ENCODE measurements around the gene TOMM70.
"Not testable (repeated sequence)": the region's sequence is repeated elsewhere in the genome, so short reads cannot be mapped to it uniquely, and the experiment has no call there.

TOMM70 gene

DNA sequence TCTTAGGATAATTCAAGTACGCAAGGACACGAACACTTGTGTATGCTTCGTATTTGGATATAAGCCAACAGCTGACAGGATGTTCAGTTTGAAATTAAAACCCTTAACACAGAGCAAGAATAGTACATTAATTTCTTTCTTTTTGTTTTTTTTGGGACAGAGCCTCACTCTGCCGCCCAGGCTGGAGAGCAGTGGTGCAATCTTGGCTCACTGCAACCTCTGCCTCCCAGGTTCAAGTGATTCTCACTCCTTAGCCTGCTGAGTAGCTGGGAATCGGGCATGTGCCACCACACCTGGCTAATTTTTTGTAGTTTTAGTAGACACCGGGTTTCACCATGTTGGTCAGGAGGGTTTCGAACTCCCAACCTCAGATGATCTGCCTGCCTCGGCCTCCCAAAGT, 32.4 kb downstream of the TOMM70 start:
- no peak for DNase-seq (ENCODE audit: low spot score)
- Mint-ChIP-seq H3K4me3 (no peak overlapping the region), H3K36me3 (ENCODE audit: low read depth) (peaks cover 43% of the 10 kb centered on the region), H3K27ac (no peak overlapping the region), H3K4me1 (ENCODE audit: low read depth) (no peaks in the 10 kb centered on the region), H3K27me3 (ENCODE audit: low read depth) (no peaks in the 10 kb centered on the region), H3K9me3 (no peaks in the 10 kb centered on the region)

DNA sequence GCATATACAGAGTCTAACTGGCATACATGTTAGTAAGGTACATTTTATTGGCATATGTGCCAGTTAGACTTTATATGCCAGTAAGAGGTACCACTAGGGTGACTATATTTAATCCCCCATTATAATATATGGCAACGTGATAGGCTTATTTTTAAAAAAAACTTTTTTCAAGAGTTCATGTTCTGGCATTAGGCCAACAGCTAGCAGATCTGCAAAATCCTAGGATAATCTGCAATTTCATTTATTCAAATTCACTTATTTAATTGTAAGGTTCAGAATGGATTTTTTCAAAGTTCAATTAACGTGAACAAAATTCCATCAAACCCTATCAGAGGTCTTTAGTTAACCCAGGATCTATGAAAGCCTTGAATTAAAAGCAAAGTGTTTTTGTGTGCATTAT, 34.5 kb downstream of the TOMM70 start:
- Mint-ChIP-seq H3K27ac (no peak overlapping the region), H3K36me3 (ENCODE audit: low read depth) (peaks cover 52% of the 10 kb centered on the region), H3K9me3 (peaks cover 4% of the 10 kb centered on the region), H3K27me3 (ENCODE audit: low read depth) (no peaks in the 10 kb centered on the region), H3K4me1 (ENCODE audit: low read depth) (no peaks in the 10 kb centered on the region), H3K4me3 (no peak overlapping the region)
- DNase-seq (ENCODE audit: low spot score) = no peak

DNA sequence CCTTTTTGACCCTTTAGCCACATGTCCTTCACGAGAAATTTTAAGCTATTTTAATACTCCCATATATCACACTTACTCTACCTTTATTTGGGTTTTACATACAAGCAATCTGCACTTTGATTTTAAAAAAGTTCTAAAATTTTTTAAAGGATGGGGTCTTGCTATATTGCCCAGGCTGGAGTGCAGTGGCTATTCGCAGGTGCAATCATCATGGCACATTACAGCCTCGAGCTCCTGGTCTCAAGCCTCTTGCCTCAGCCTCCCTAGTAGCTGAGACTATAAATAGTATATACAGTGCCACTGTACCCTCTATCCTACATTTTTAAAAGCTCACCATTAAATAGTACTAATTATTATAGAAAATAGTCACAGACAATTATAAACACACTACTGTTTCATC, 36.5 kb downstream of the TOMM70 start:
- DNase-seq (ENCODE audit: low spot score) = no peak
- peaks cover 55% of the 10 kb centered on the region for H3K36me3 Mint-ChIP-seq (ENCODE audit: low read depth)
- H3K4me1 Mint-ChIP-seq (ENCODE audit: low read depth) = no peaks in the 10 kb centered on the region
- H3K27me3 Mint-ChIP-seq (ENCODE audit: low read depth) = no peaks in the 10 kb centered on the region
- H3K27ac Mint-ChIP-seq = no peak overlapping the region
- H3K9me3 Mint-ChIP-seq = peaks cover 4% of the 10 kb centered on the region
- H3K4me3 Mint-ChIP-seq = no peak overlapping the region

DNA sequence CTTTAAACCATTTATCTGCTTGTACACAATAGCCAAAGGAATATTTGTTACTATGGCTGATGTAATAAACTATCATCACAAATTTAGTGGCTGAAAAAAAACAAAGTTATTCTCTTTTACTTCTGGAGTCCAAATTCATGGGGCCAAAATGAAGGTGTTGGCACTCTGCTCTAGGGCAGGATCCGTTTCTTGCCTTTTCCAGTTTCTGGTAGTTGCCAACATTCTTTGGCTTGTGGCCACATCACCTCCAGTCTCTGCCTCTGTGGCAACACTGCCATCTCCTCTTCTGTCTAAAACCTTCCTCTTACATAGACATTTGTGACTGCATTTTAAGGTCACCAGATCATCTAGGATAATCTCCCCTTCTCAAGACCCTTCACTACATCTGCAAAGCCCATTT, 39.0 kb downstream of the TOMM70 start:
- Mint-ChIP-seq H3K27me3 (ENCODE audit: low read depth) (no peaks in the 10 kb centered on the region), H3K36me3 (ENCODE audit: low read depth) (peaks cover 59% of the 10 kb centered on the region), H3K27ac (no peak overlapping the region), H3K4me3 (no peak overlapping the region), H3K9me3 (peaks cover 4% of the 10 kb centered on the region), H3K4me1 (ENCODE audit: low read depth) (no peaks in the 10 kb centered on the region)
- DNase-seq (ENCODE audit: low spot score) = no peak

DNA sequence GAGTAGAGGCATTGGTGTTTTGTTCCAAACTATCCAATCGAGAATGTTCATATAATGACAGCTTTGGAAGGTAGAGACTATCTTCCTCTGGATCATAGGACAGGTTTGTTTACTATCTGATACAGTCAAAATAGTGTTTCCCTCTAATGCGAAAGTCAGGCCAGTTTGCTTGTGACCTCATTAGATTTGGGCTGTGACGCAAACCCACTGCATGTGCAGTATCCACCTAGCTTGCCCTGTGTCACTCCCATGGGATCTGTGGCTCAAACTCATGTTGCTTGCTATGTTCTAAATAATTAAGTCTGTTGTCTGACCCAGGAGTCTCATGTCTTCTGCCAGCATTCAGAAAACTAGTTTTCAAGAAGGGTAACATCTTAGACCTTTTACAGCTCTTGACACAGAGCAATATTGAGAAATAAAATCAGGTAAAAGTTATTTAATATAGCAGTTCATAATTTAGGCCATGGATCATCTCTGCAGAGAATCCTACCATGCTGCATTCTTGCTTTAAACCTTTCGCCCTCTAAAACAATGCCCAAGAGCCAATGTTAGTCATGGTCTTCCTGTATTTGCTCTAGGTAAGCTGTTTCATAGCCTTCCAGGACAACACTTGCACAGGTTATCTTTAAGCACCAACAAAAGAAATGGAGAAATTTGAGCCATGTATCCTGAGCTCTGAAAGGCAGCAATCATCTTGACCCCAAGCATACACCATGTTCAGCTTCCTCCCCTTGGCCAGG, 40.0 kb downstream of the TOMM70 start:
- no peak overlapping the region for H3K27ac Mint-ChIP-seq
- no peak overlapping the region for H3K4me3 Mint-ChIP-seq
- peaks cover 4% of the 10 kb centered on the region for H3K9me3 Mint-ChIP-seq
- no peaks in the 10 kb centered on the region for H3K27me3 Mint-ChIP-seq (ENCODE audit: low read depth)
- no peaks in the 10 kb centered on the region for H3K4me1 Mint-ChIP-seq (ENCODE audit: low read depth)
- DNase-seq (ENCODE audit: low spot score) = no peak
- peaks cover 58% of the 10 kb centered on the region for H3K36me3 Mint-ChIP-seq (ENCODE audit: low read depth)

DNA sequence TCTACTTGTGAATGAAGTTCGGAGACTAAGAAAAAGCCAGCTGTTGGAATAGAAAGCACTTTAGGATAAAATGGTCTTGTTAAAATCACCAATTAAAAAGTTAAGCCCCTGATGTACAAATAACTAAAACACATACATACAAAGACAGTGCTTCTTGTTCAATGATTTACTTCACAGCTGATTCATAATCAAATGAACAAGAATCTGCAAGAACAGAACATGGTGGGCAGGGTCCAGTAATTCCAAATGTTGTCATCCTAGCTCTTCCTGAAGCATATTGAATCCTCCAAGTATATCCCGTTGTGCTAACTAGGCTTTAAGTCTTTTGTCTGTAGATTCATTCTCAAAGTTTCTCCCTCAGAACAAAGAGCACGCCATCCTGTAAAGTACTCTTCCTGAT, 41.9 kb downstream of the TOMM70 start:
- Mint-ChIP-seq H3K36me3 (ENCODE audit: low read depth) (peaks cover 58% of the 10 kb centered on the region), H3K9me3 (peaks cover 4% of the 10 kb centered on the region), H3K27ac (no peak overlapping the region), H3K27me3 (ENCODE audit: low read depth) (no peaks in the 10 kb centered on the region), H3K4me3 (no peak overlapping the region), H3K4me1 (ENCODE audit: low read depth) (no peaks in the 10 kb centered on the region)
- DNase-seq (ENCODE audit: low spot score) = no peak

DNA sequence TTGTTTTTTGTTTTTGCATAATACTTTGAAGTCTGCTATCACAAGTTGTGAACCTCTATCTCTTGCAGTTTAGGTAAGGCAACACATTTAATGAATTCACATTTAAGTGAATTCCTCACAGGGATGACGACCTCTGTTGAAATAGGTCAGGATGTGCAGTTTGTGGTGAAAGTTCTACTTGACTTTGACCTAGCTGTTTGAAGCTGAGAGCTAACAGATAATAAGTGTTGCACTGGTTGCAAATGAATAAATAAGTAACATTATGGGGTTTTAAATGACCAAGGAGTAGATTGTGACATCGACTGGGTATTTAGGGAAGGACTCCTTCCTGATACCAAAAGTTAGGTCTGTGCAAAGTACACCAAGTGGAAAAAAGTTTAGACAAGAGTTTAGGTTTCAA, 42.5 kb downstream of the TOMM70 start:
- Mint-ChIP-seq H3K4me3 (no peak overlapping the region), H3K27ac (no peak overlapping the region), H3K27me3 (ENCODE audit: low read depth) (no peaks in the 10 kb centered on the region), H3K4me1 (ENCODE audit: low read depth) (no peaks in the 10 kb centered on the region), H3K9me3 (peaks cover 4% of the 10 kb centered on the region), H3K36me3 (ENCODE audit: low read depth) (peaks cover 55% of the 10 kb centered on the region)
- no peak for DNase-seq (ENCODE audit: low spot score)

DNA sequence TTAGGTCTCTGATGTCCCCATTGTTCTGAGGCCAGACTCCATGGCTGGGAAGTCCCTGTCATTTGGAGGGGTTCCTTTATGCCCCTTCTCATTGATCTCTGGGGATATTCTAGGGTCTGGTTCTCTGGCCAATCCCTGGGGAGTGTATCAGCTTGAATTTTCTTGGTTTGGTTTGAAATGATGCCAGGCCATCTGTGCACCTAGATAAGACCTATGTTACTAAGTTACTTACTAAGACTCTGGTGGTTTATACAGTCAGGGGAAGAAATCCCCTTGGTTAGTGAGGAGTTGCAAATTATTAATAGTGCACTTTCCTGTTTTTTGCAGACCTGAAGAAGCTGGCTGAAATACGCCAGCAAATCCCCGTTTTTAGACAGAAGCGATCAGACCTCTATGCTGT, 46.0 kb downstream of the TOMM70 start:
- no peaks in the 10 kb centered on the region for H3K9me3 Mint-ChIP-seq
- peaks cover 63% of the 10 kb centered on the region for H3K36me3 Mint-ChIP-seq (ENCODE audit: low read depth)
- no peak for DNase-seq (ENCODE audit: low spot score)
- H3K4me3 Mint-ChIP-seq = no peak overlapping the region
- no peaks in the 10 kb centered on the region for H3K4me1 Mint-ChIP-seq (ENCODE audit: low read depth)
- no peaks in the 10 kb centered on the region for H3K27me3 Mint-ChIP-seq (ENCODE audit: low read depth)
- H3K27ac Mint-ChIP-seq = no peak overlapping the region

DNA sequence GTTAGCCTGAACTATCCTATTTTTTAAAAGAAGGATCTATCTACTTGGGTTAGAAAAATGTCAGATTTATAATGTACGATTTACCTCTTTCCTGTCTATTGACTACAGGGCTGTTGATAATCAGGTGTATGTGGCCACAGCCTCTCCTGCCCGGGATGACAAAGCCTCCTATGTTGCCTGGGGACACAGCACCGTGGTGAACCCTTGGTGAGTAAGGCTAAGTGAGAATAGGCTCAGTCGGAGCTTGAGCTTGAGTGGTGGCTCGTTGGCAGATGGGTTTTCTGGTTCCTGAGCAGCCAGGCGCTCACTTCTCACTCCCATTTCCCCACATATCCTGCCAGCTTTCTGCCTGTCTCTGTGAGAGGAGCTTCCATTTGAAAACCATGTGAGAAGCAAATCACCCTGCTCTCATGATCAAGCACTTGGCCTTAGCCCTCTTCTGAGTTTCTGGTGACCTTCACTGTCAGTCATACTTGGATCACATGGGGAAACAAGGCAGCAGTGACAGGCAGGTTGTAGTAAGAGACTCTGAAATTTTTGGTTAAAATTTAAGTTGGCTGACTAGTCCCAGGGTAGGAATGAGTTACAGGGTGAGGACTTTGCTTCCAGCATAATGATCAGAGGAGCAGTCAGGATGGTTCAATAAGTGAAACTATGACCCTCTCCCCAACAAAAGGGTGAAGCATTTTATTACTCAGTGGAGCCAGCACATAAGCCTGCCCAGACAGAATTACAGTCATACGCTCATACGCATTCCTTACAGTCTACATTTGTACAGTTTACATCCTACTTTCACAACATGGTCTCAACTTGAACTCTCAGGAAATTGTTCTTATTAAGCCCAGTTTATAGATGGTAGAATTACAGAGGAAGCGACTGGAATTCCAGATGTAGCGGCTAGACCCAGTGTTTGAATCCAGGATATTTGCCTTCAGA, 48.3 kb downstream of the TOMM70 start:
- H3K36me3 Mint-ChIP-seq (ENCODE audit: low read depth) = peaks cover 60% of the 10 kb centered on the region
- H3K27me3 Mint-ChIP-seq (ENCODE audit: low read depth) = no peaks in the 10 kb centered on the region
- no peak overlapping the region for H3K27ac Mint-ChIP-seq
- no peaks in the 10 kb centered on the region for H3K9me3 Mint-ChIP-seq
- no peak for DNase-seq (ENCODE audit: low spot score)
- H3K4me3 Mint-ChIP-seq = no peak overlapping the region
- H3K4me1 Mint-ChIP-seq (ENCODE audit: low read depth) = no peaks in the 10 kb centered on the region

DNA sequence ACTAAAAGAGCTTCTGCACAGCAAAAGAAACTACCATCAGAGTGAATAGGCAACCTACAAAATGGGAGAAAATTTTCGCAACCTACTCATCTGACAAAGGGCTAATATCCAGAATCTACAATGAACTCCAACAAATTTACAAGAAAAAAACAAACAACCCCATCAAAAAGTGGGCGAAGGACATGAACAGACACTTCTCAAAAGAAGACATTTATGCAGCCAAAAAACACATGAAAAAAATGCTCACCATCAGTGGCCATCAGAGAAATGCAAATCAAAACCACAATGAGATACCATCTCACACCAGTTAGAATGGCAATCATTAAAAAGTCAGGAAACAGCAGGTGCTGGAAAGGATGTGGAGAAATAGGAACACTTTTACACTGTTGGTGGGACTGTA, 49.1 kb downstream of the TOMM70 start:
- not testable (repeated sequence) for H3K27ac Mint-ChIP-seq; H3K4me1 Mint-ChIP-seq (ENCODE audit: low read depth)
- peaks cover 61% of the 10 kb centered on the region for H3K36me3 Mint-ChIP-seq (ENCODE audit: low read depth)

DNA sequence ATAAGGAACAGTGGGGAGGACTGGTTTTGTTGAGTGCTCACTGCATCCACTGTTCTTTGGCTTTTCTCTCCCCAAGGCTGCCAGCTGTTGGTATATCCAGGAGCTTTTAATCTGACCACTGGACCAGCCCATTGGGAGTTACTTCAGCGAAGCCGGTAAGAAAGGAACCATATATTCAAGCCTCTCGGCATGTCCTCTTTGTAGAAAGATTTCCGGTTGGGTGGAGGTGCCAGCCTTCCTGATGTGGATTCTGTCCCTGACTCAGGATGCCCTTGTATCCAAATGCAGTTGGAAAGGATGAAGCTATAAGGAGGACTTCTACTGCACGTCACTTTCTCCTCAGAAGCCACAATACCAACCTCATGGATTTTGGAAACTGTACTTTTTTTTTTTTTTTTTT, 52.2 kb downstream of the TOMM70 start:
- H3K27ac Mint-ChIP-seq = no peak overlapping the region
- DNase-seq (ENCODE audit: low spot score) = no peak
- peaks cover 6% of the 10 kb centered on the region for H3K4me1 Mint-ChIP-seq (ENCODE audit: low read depth)
- H3K36me3 Mint-ChIP-seq (ENCODE audit: low read depth) = peaks cover 65% of the 10 kb centered on the region
- no peak overlapping the region for H3K4me3 Mint-ChIP-seq
- H3K27me3 Mint-ChIP-seq (ENCODE audit: low read depth) = no peaks in the 10 kb centered on the region
- no peaks in the 10 kb centered on the region for H3K9me3 Mint-ChIP-seq

More for the DNA sequence above, 49.1 kb downstream of the TOMM70 start:
- not testable (repeated sequence) for H3K4me3 Mint-ChIP-seq; DNase-seq (ENCODE audit: low spot score); H3K9me3 Mint-ChIP-seq; H3K27me3 Mint-ChIP-seq (ENCODE audit: low read depth)

DNA sequence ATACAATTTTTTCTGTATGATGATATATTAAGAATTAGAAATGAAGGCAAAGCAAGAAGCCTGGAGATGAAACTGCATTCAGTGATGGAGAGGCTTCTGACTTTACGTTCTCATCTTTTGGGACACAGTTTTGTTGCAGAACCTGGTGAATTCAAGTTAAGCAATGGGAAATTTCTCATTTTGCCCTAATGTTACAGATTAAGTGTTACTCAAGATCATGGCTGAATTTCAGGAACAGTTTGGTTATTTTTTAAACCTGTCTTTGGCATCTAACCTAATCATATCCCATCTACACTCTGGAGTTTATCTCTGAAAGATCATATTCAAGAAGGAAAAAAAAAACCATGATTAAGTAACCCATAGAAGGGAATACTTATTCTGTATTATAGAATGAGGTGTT, 60.4 kb downstream of the TOMM70 start:
- H3K4me3 Mint-ChIP-seq = no peak overlapping the region
- no peaks in the 10 kb centered on the region for H3K27me3 Mint-ChIP-seq (ENCODE audit: low read depth)
- DNase-seq (ENCODE audit: low spot score) = no peak
- peaks cover 40% of the 10 kb centered on the region for H3K36me3 Mint-ChIP-seq (ENCODE audit: low read depth)
- no peaks in the 10 kb centered on the region for H3K9me3 Mint-ChIP-seq
- H3K4me1 Mint-ChIP-seq (ENCODE audit: low read depth) = peaks cover 21% of the 10 kb centered on the region
- H3K27ac Mint-ChIP-seq = no peak overlapping the region

DNA sequence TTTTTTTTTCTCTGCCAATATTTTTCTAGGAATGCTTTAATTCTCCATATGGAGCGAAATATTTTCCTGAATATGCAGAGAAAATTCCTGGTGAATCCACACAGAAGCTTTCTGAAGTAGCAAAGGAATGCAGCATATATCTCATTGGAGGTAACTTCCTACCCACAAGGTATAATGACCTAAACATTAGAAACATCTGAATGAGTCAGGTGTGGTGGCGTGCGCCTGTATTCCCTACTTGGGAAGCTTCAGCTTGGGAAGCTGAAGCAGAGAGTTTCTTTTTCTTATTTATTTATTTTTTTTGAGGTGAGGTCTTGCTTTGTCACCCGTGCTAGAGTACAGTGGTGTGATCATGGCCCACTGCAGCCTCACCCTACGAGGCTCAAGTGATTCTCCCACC, 61.1 kb downstream of the TOMM70 start:
- Mint-ChIP-seq H3K27ac (no peak overlapping the region), H3K36me3 (ENCODE audit: low read depth) (peaks cover 36% of the 10 kb centered on the region), H3K9me3 (no peaks in the 10 kb centered on the region), H3K4me1 (ENCODE audit: low read depth) (peaks cover 26% of the 10 kb centered on the region), H3K4me3 (no peak overlapping the region), H3K27me3 (ENCODE audit: low read depth) (no peaks in the 10 kb centered on the region)
- no peak for DNase-seq (ENCODE audit: low spot score)

DNA sequence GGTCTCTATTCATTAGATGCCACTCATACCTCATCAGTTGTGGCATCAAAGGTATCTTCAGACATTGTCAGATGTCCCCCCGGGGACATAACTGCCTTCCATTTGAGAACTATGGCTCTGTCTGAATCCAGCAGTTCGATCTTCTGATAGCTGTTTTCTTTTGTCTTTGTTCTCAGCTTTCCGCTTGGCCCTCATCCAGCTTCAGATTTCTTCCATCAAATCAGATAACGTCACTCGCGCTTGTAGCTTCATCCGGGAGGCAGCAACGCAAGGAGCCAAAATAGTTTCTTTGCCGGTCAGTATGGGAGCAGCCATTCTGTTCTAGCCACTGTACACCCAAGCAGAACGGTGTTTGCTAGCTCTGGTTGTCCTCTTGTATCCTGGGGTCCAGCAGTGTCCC, 62.0 kb downstream of the TOMM70 start:
- H3K36me3 Mint-ChIP-seq (ENCODE audit: low read depth) = peaks cover 31% of the 10 kb centered on the region
- peaks cover 26% of the 10 kb centered on the region for H3K4me1 Mint-ChIP-seq (ENCODE audit: low read depth)
- DNase-seq (ENCODE audit: low spot score) = no peak
- no peak overlapping the region for H3K27ac Mint-ChIP-seq
- no peaks in the 10 kb centered on the region for H3K9me3 Mint-ChIP-seq
- no peaks in the 10 kb centered on the region for H3K27me3 Mint-ChIP-seq (ENCODE audit: low read depth)
- no peak overlapping the region for H3K4me3 Mint-ChIP-seq

All from T-helper 2 cell treated with Interferon-gamma antibody and Interleukin-4, amounts not matched to agents 5 μg/mL and 100 μg/mL, for 36 hours (primary cell).